Neural progenitor cell (in vitro differentiated cells): ENCODE data around the gene TC2N.

ENCODE experiments used
- EZH2 ChIP-seq: fragments of 200-600 bp; sonication (generic); IDR thresholded peaks from 2 replicates; pipeline ENCODE4 v1.6.1; 2017; ENCODE audit warnings: antibody characterized with exemption, mild to moderate bottlenecking, moderate library complexity
- TF ChIP-seq, protein P1 (sequence below): fragments of 200-600 bp; sonication (generic); IDR thresholded peaks from 2 replicates; pipeline ENCODE4 v1.5.1; 2017; ENCODE audit warnings: antibody characterized with exemption, mild to moderate bottlenecking

DNA sequence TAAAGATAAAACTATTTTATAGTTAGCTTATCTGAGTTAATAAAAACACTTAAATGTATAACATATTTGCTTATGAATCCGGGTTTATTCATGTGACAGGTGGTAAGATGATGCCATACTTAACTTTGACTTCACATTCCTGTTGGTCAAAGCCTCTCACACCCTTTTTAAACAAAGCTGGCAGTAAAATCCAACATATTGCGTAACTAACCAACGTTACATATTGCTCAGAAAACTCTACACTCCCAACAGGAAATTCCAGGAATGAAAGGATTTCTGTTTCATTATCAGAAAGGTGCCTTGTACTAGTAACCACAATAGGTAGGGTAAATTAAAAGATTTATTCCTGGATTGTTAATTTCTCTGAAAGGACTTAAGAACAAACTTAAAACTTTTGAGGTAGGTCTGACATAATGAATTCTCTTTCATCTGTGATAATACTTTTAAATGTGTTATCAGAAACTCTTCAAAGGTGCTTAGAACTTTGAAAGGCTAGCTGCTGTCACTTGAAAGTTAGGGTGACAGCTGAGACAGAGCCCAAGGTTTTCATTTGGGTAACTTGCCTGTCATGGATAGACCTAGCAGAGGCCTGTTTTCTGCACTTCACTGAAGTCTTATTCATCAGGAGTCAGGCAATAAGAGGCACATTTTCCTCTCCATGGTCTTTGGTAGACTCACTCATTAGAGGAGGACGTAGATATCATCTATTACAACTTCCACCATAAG is 111.6 kb downstream of the TC2N start:
- TF ChIP-seq, protein P1, sequence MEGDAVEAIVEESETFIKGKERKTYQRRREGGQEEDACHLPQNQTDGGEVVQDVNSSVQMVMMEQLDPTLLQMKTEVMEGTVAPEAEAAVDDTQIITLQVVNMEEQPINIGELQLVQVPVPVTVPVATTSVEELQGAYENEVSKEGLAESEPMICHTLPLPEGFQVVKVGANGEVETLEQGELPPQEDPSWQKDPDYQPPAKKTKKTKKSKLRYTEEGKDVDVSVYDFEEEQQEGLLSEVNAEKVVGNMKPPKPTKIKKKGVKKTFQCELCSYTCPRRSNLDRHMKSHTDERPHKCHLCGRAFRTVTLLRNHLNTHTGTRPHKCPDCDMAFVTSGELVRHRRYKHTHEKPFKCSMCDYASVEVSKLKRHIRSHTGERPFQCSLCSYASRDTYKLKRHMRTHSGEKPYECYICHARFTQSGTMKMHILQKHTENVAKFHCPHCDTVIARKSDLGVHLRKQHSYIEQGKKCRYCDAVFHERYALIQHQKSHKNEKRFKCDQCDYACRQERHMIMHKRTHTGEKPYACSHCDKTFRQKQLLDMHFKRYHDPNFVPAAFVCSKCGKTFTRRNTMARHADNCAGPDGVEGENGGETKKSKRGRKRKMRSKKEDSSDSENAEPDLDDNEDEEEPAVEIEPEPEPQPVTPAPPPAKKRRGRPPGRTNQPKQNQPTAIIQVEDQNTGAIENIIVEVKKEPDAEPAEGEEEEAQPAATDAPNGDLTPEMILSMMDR, result no peak
- no peak for TF ChIP-seq EZH2
